GM15510 (cell line): ENCODE data around the gene CD84.

Experiments used
- POLR2A ChIP-seq: IDR thresholded peaks from 3 replicates; pipeline ENCODE4 v1.6.1; 2011; ENCODE audit warnings: borderline replicate concordance; ENCODE audit not compliant: insufficient read length; ENCODE audit errors: extremely low read depth

The CD84 gene, protein sequence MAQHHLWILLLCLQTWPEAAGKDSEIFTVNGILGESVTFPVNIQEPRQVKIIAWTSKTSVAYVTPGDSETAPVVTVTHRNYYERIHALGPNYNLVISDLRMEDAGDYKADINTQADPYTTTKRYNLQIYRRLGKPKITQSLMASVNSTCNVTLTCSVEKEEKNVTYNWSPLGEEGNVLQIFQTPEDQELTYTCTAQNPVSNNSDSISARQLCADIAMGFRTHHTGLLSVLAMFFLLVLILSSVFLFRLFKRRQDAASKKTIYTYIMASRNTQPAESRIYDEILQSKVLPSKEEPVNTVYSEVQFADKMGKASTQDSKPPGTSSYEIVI

DNA sequence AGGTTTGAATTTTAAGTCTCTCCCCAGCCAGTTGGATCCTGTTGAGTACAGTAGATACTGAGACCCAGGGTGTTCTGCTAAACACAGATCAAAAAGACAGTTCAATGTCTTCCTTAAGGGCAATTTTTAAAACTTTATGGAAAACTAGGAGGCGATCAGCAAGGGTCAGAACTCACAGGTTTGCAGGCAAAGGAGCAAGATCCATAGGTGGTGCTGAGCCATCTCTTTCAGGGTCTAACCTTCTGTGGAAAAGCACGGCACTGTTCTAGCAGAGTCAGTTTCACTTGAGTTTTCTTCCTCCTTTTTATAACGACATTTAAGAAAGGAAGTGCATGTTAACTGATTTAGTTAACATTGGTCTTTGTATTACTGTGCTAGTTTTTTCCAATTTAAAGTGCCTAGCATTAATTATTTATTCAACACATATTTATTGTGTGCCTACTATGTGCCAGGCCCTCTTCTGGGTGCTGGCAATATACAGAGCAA lies at the start of gene CD84:
TSS of gene CD84 (minus strand) at position 281 of the 486 bp plus-strand sequence. CDS start at position 222, 59 bp downstream.
- peak; percentile 33 for TF ChIP-seq POLR2A

GRCh38 chr1:160628799-160629263 lies 49.5 kb upstream of the CD84 start:
- peak; percentile 38 for TF ChIP-seq POLR2A

DNA sequence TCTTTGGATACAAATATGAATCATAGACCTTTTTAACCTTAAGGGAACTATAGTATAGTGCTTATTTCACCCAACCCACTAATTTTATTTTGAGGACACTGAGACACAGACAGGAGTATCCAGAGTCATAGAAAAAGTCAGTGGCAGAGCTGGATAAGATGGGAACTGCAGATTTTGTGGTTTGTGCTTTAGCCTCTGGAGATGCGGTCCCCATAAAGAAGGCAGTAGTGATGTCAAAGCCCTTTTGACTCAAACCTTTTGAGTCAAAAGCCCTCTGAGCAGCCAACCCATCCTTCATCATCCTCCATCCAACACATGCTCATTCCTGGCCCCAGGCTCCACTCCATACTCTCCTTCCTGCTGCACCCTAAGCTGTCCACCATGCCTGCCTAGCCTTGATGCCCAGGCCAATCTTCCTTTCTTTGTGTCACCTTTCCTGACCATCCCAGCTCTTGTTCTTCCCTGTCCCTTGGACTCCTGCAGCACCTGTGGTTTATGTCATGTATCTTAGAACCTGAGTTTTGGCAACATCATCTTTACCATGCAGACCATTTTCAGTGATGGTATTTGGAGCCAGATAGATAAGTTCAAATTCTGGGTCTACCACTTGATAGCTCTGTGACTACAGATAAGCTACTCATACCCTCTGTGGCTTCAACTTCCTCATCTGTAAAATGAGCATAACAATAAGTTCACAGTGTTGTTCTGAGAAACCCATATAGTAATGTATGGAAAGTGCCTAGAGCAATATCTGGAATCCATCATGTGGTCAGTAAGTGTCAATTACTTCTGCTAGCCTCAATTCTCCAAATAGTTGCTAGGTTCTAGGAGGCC lies 47.4 kb upstream of the CD84 start:
- peak; percentile 43 for TF ChIP-seq POLR2A

GRCh38 chr1:160625725-160626498 lies 46.6 kb upstream of the CD84 start:
- TF ChIP-seq POLR2A = peak; percentile 49

- no peak for TF ChIP-seq POLR2A
Measured at GRCh38 chr1:160625321-160625720, 46.0 kb upstream of the CD84 start.

- no peak for TF ChIP-seq POLR2A
Measured at GRCh38 chr1:160624464-160624863, 45.2 kb upstream of the CD84 start.

DNA sequence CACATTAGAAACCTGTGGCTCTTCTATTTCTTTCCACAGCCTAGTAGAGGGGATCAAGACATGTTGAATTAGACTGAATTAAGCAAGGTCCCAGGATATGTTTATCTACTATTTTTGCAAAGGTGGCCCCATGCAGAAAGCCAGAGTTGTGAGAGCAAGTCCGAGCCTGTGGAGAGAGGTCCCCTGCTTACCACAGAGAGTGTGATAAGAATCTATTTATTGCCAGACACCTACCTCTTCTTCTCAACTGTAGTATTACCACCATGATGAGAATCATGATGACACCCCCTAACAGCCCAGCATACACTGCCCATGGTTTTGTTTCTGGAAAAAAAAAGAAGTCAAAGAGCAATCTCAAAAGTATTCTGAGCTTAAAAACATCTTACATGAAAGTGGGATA lies 44.6 kb upstream of the CD84 start:
- no peak for TF ChIP-seq POLR2A

DNA sequence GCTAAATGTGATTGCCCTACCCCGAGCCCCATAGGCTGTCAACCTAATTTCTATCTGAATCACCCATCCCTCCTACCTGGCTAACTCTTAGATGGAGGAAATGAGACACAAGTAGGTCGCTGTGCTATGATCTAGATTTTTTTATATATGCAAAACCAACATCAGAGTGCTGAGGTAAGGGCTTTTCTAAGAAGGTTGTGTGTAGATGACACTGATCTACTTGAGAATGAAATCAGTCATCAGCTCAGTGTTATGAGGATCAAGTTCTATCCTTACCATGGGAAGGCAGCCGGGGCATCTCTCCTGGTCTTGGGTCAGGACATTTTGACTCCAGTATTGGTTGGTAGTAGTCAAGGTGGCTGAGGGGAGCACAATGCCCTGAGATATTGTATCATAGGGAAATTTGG lies 43.9 kb upstream of the CD84 start:
- peak; percentile 14 for TF ChIP-seq POLR2A

GRCh38 chr1:160622501-160623226 lies 43.4 kb upstream of the CD84 start:
- TF ChIP-seq POLR2A = no peak

DNA sequence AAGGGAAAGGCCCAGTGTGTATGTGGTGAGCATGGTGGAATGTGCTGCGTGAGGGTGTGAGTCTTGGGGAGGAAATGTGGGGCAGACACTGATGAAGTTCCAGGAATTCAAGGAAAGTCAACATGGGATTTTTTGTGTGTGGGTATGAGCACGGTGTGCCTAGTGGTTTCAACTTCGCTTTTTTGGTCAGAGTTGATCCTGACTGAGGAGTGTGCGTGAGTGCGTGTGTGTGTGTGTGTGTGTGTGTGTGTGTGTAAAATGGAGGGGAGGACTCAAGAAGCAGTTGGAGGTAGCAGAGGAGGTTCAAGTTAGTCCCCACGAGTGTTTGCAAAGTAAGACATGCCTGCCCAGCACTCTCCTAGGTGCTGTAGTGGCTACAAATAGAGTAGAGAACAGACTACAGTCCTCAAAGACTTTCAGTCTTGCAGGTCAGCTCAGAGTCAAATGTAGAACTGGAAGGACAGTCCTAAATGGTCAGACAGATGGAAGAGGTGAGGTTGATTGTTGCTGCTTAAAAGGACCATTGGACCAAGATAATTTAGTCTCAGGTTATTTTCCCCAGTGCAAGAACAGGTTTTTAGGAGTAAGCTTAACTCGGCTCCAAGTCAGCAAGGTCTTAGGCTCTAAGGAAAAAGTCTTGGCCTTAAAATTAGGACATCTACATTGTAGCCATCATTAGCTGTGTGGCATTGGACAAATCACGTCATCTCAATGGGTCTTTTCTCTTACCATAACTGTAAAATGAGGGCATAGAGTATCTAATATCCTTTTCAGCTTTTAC lies 42.5 kb upstream of the CD84 start:
- TF ChIP-seq POLR2A = no peak

DNA sequence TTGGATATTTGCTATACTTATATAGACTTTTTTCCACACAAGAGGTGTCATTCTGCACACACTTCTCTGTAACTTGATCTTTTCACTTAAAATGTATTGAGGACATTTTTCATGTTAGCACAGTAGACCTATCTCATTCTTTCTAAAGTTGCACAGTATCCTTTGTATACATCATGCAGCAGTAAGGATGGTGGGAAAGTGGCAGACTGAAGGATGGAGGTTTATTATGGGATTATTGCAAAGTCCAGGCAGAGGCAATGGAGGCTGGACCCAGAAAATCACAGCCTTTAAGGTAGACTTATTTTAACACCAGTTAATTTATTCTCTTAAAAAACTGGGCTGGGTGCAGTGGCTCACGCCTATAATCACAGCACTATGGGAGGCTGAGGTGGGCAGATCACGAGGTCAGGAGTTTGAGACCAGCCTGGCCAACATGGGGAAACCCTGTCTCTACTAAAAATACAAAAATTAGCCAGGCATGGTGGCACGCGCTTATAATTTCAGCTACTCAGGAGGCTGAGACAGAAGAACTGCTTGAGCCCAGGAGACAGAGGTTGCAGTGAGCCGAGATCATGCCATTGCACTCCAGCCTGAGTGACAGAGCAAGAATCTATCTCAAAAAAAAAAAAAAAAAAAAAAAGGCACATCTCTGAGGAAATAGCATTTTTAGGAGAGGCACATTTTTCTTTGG lies 41.8 kb upstream of the CD84 start:
- TF ChIP-seq POLR2A = no peak

DNA sequence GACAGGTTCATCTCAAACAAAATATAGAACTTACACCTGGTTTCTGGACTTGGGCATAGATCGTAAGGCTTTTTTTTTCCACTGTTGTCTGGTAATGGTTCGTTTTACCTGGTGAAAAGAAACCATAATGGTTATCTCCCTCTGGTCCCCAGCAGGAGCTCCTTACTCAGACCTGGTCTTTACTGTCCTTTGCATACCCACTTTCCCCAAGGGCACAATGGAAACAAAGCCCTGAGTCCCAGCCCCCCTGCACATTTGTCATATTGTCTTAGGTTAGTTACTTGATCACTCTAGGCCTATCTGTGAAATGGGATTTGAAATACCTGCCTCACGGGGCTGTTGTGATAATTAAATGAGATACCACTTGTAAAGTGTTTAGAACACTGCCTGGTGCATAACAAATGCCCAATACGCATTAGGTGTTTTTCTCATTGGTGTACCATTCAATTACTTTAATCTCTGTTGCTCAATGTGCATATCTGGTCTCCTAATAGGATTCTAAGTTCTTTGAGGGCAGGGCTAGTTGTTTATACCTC lies 40.5 kb upstream of the CD84 start:
- TF ChIP-seq POLR2A = no peak
